Esophagus muscularis mucosa (tissue), 3 donors: ENCODE measurements around the gene PRKCE.
"Not testable (repeated sequence)": the region's sequence is repeated elsewhere in the genome, so short reads cannot be mapped to it uniquely, and the experiment has no call there.

Experiments used
- POLR2A ChIP-seq: fragments of 450-650 bp; IDR thresholded peaks from one replicate; pipeline ENCODE4 v1.6.1; 2017; ENCODE audit warnings: antibody characterized with exemption, moderate library complexity, mild to moderate bottlenecking, low read depth
- POLR2AphosphoS5 ChIP-seq, 2 donors: sonication (generic); formaldehyde crosslinking; IDR thresholded peaks; one replicate each; pipeline ENCODE4 v1.6.1; 2017; ENCODE audit warnings: antibody characterized with exemption in 2 of 2
- TF ChIP-seq, protein P1 (sequence below), 3 experiments: fragments of 200-600 bp in 2 of 3; fragments of 450-650 bp in 1 of 3; sonication (generic) in 2 of 3; IDR thresholded peaks; one replicate each; pipeline ENCODE4 v1.5.1; 2017 to 2019; ENCODE audit warnings: antibody characterized with exemption in 3 of 3, mild to moderate bottlenecking in 2 of 3, moderate library complexity in 1 of 3

DNA sequence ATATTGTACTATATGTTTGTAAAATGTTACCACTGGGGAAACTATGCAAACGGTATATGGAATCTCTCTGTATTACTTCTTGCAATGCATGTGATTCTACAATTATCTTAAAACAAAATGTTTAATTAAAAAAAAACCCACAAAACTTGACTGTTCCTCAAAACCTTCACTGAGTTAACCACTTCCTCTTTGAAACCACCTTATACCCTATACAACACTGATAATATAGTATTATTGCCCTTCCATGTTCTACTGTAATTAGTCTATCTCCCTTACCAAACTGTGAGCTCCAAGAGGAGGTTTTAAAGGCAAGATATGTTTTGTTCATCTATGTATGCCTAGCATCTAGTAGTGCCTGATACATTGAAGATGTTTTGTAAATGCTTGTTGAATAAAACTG lies 572.0 kb downstream of the PRKCE start:
- not testable (repeated sequence) for TF ChIP-seq POLR2AphosphoS5 (IDR thresholded peaks at IDR 0.05); POLR2A
- TF ChIP-seq, protein P1, sequence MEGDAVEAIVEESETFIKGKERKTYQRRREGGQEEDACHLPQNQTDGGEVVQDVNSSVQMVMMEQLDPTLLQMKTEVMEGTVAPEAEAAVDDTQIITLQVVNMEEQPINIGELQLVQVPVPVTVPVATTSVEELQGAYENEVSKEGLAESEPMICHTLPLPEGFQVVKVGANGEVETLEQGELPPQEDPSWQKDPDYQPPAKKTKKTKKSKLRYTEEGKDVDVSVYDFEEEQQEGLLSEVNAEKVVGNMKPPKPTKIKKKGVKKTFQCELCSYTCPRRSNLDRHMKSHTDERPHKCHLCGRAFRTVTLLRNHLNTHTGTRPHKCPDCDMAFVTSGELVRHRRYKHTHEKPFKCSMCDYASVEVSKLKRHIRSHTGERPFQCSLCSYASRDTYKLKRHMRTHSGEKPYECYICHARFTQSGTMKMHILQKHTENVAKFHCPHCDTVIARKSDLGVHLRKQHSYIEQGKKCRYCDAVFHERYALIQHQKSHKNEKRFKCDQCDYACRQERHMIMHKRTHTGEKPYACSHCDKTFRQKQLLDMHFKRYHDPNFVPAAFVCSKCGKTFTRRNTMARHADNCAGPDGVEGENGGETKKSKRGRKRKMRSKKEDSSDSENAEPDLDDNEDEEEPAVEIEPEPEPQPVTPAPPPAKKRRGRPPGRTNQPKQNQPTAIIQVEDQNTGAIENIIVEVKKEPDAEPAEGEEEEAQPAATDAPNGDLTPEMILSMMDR (IDR thresholded peaks at IDR 0.05): not testable (repeated sequence)
